Smooth muscle cell (in vitro differentiated cells): Measurements from ENCODE around the gene PPM1H. TPM values are rescaled to one million over a fixed set of nuclear protein-coding genes. Genes with fewer than 3 reads are reported as not detected.

Source experiments
- DNase-seq: peaks from one replicate; lab custom pipeline; 2025; ENCODE audit not compliant: unreplicated experiment; lab: John Stamatoyannopoulos, UW
- H2AFZ ChIP-seq: fragments of 200-600 bp; sonication (generic); 2 replicates; pipeline ENCODE4 v1.6.0; 2016; ENCODE audit warnings: antibody characterized with exemption, low read depth, mild to moderate bottlenecking
- H3F3A ChIP-seq: fragments of 200-600 bp; sonication (generic); 2 replicates; pipeline ENCODE4 v1.6.0; 2017; ENCODE audit warnings: antibody characterized with exemption, low read depth
- H3K27ac ChIP-seq: fragments of 200-600 bp; sonication (generic); 2 replicates; pipeline ENCODE4 v1.5.1; 2016; ENCODE audit warnings: low read depth, mild to moderate bottlenecking
- H3K27me3 ChIP-seq: fragments of 200-600 bp; sonication (generic); 2 replicates; pipeline ENCODE4 v1.6.1; 2016; ENCODE audit warnings: low read depth, mild to moderate bottlenecking
- H3K36me3 ChIP-seq: fragments of 200-600 bp; sonication (generic); 2 replicates; pipeline ENCODE4 v1.5.1; 2016; ENCODE audit warnings: low read depth
- H3K4me1 ChIP-seq: fragments of 200-600 bp; sonication (generic); 2 replicates; pipeline ENCODE4 v1.5.1; 2016; ENCODE audit warnings: low read depth
- H3K4me2 ChIP-seq: fragments of 200-600 bp; sonication (generic); 2 replicates; pipeline ENCODE4 v1.6.0; 2016; ENCODE audit warnings: mild to moderate bottlenecking
- H3K4me3 ChIP-seq: fragments of 200-600 bp; sonication (generic); 2 replicates; pipeline ENCODE4 v1.5.1; 2016; ENCODE audit warnings: mild to moderate bottlenecking
- H3K79me2 ChIP-seq: fragments of 200-600 bp; sonication (generic); 2 replicates; pipeline ENCODE4 v1.6.0; 2016; ENCODE audit warnings: low read depth, mild to moderate bottlenecking
- H3K9ac ChIP-seq: fragments of 200-600 bp; sonication (generic); 2 replicates; pipeline ENCODE4 v1.6.0; 2016; ENCODE audit warnings: low read depth
- H3K9me3 ChIP-seq: fragments of 200-600 bp; sonication (generic); replicated peaks from 2 replicates; pipeline ENCODE4 v1.5.1; 2016; ENCODE audit warnings: low read depth
- H4K20me1 ChIP-seq: fragments of 200-600 bp; sonication (generic); 2 replicates; pipeline ENCODE4 v1.6.0; 2016; ENCODE audit warnings: low read depth
- WGBS: methylation state at CpG from one replicate; pipeline ENCODE4 v1.1.7; 2016; ENCODE audit warnings: low lambda C conversion rate; 5-methylcytosine and 5-hydroxymethylcytosine counted together
- polyA plus RNA-seq: library from polyadenylated mRNA; unstranded; fragments of >200 nt; fragmentation: Nextera tagmentation; extraction: Ambion mirVana; gene quantifications from 2 replicates; pipeline ENCODE4 v1.2.1, GENCODE V29; 2016
- total RNA-seq: library from RNA; depleted of rRNA; stranded (reverse); fragments of >200 nt; gene quantifications from 2 replicates; pipeline ENCODE4 v1.2.3, GENCODE V29; 2014
- TF ChIP-seq, protein P1 (sequence below): fragments of 200-600 bp; sonication (generic); IDR thresholded peaks from 2 replicates; pipeline ENCODE4 v1.5.1; 2017; ENCODE audit warnings: borderline replicate concordance, mild to moderate bottlenecking, antibody characterized with exemption; ENCODE audit not compliant: insufficient read depth, poor library complexity, severe bottlenecking

Gene PPM1H
- total and polyA plus RNA-seq, 2 experiments from 2014 or later = 0.56 to 3.6 TPM

DNA sequence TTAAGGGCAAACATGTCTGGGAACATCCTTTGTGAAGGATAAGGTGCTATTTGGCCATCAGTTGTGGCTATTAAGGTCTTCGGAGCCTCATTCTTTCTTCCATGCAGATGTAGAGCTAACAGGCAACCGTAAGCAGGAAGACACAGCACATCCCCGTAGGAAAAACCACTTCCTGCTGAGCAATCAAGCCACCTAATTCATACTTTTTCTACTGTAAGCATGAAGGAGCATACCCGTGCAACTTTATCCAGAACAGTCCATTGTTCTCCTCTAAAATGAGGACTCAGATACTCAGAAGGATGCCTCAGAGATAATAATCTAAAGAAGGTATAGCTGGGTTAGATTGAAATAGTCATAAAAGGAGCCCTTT is 232.0 kb downstream of the PPM1H start:
- Histone ChIP-seq H3K4me3 (no peak overlapping the region), H2AFZ (peak overlapping the region; percentile 74), H3F3A (peaks cover 12% of the 10 kb centered on the region), H3K79me2 (no peaks in the 10 kb centered on the region), H3K4me1 (peaks cover 33% of the 10 kb centered on the region), H3K27me3 (no peaks in the 10 kb centered on the region), H3K36me3 (no peaks in the 10 kb centered on the region), H4K20me1 (no peaks in the 10 kb centered on the region), H3K4me2 (peak overlapping the region; percentile 77), H3K9ac (peak overlapping the region; percentile 71), H3K27ac (peak overlapping the region; percentile 96), H3K9me3 (no peaks in the 10 kb centered on the region)
- no peak for DNase-seq
- TF ChIP-seq, protein P1, sequence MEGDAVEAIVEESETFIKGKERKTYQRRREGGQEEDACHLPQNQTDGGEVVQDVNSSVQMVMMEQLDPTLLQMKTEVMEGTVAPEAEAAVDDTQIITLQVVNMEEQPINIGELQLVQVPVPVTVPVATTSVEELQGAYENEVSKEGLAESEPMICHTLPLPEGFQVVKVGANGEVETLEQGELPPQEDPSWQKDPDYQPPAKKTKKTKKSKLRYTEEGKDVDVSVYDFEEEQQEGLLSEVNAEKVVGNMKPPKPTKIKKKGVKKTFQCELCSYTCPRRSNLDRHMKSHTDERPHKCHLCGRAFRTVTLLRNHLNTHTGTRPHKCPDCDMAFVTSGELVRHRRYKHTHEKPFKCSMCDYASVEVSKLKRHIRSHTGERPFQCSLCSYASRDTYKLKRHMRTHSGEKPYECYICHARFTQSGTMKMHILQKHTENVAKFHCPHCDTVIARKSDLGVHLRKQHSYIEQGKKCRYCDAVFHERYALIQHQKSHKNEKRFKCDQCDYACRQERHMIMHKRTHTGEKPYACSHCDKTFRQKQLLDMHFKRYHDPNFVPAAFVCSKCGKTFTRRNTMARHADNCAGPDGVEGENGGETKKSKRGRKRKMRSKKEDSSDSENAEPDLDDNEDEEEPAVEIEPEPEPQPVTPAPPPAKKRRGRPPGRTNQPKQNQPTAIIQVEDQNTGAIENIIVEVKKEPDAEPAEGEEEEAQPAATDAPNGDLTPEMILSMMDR = no peak
- 23% methylated on average over 4 of the region's 4 CpGs for WGBS

DNA sequence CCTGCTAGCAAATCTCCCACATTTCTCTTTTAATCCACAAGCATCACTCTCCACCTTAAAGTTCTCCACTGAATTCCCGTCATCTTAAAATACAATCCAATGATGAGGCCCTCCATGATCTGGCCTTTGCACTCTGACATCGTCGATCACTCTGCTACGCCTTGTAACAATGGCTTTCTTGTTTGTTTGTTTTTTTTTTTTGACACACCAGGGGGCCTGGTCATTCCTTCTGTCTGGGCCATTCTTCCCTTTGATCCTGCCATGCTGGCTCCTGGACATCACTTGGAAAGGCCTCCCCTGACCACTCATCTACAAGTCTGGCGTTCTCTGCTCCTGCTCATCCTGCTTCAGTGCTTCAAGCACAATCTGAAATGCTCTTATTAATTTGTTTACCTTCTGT is 233.5 kb downstream of the PPM1H start:
- H3K27ac ChIP-seq = no peak overlapping the region
- peaks cover 29% of the 10 kb centered on the region for H3K4me1 ChIP-seq
- H3K9me3 ChIP-seq = no peaks in the 10 kb centered on the region
- TF ChIP-seq, protein P1 = no peak
- no peaks in the 10 kb centered on the region for H3K36me3 ChIP-seq
- H3K4me3 ChIP-seq = no peak overlapping the region
- WGBS = 83% methylated on average over 5 of the region's 5 CpGs
- H3K9ac ChIP-seq = no peak overlapping the region
- H2AFZ ChIP-seq = no peak overlapping the region
- no peak for DNase-seq
- no peaks in the 10 kb centered on the region for H3K79me2 ChIP-seq
- no peaks in the 10 kb centered on the region for H4K20me1 ChIP-seq
- H3K27me3 ChIP-seq = no peaks in the 10 kb centered on the region
- H3F3A ChIP-seq = peaks cover 12% of the 10 kb centered on the region
- no peak overlapping the region for H3K4me2 ChIP-seq

DNA sequence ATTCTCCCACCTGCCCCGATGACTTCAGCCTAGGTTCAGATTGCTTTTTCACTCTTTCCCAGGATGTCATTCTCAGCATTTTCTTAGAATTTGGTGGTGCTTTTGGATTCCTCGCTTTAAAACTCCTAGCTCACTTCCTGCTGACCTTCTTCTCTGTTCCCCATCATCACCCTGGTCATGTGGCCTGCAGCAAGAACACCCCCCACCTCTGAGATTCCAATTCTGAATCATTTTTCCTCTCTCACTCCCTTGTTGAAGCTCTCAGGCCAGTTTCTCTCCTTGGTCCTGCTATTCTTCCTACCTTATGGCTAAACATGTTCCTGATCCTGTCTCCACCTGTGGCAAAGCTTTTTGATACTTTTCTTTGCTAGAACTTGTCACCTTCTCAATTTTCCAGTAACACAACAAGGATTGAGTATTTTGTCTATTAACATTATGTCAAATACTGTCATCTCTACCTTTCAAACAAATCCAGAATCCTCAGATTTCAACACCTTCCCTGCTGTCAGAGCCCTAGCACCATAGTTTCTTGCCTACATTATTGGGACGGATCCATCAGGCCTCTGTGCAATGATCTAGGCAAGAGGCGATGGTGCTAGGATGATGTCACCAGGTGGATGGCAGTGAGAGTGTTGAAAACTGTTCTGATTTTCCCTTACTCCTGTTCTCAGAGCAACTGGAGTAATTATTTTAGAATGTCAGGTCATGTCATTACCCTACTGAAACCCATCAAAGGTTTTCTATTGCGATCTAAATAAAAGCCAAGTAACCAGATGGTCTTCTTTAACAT is 234.7 kb downstream of the PPM1H start:
- H3K4me2 ChIP-seq = no peak overlapping the region
- no peak overlapping the region for H3K27ac ChIP-seq
- H3K79me2 ChIP-seq = no peaks in the 10 kb centered on the region
- H3K4me3 ChIP-seq = no peak overlapping the region
- no peaks in the 10 kb centered on the region for H3K9me3 ChIP-seq
- DNase-seq = no peak
- no peaks in the 10 kb centered on the region for H3K27me3 ChIP-seq
- H2AFZ ChIP-seq = no peak overlapping the region
- no peaks in the 10 kb centered on the region for H4K20me1 ChIP-seq
- no peaks in the 10 kb centered on the region for H3K36me3 ChIP-seq
- 96% methylated on average over 5 of the region's 5 CpGs for WGBS
- peaks cover 29% of the 10 kb centered on the region for H3K4me1 ChIP-seq
- TF ChIP-seq, protein P1 = no peak
- H3F3A ChIP-seq = peaks cover 12% of the 10 kb centered on the region
- H3K9ac ChIP-seq = no peak overlapping the region

DNA sequence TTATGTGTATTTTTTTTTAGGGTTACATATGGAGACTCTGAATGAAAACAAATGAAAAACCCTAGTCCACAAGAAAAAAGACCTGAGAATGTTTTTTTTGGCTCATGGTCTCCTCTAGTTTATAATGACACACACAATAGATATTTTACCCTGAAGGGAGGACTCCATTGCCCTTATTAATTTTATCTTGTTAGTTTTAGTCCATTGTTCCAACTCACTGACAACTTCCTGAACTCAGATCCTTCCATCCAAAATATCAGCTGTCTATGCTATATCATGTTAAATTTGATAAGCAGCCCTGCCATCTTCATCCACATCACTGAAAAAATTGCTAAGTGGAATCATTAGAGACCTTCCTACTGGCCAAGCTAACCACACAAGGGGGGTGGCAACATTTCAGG is 236.2 kb downstream of the PPM1H start:
- H3K4me1 ChIP-seq = peaks cover 23% of the 10 kb centered on the region
- no peak for DNase-seq
- H3K27ac ChIP-seq = no peak overlapping the region
- no peak overlapping the region for H3K4me2 ChIP-seq
- H4K20me1 ChIP-seq = no peaks in the 10 kb centered on the region
- no peaks in the 10 kb centered on the region for H3K9me3 ChIP-seq
- H3K9ac ChIP-seq = no peak overlapping the region
- no peaks in the 10 kb centered on the region for H3K79me2 ChIP-seq
- TF ChIP-seq, protein P1 = no peak
- H3F3A ChIP-seq = peaks cover 9% of the 10 kb centered on the region
- H2AFZ ChIP-seq = no peak overlapping the region
- no peaks in the 10 kb centered on the region for H3K36me3 ChIP-seq
- H3K4me3 ChIP-seq = no peak overlapping the region
- H3K27me3 ChIP-seq = no peaks in the 10 kb centered on the region
